KOPT-K1 (cell line): ENCODE results near the gene E2F8.

ENCODE experiments used
- H3K27ac ChIP-seq: fragments of 200-600 bp; sonication (generic); 2 replicates; pipeline ENCODE4 v1.5.1; 2016; ENCODE audit warnings: antibody characterized with exemption, mild to moderate bottlenecking, low read depth, low read length; ENCODE audit not compliant: poor library complexity, severe bottlenecking
- H3K36me3 ChIP-seq: fragments of 200-600 bp; sonication (generic); 2 replicates; pipeline ENCODE4 v1.5.1; 2017; ENCODE audit warnings: antibody characterized with exemption, mild to moderate bottlenecking, low read length, moderate library complexity; ENCODE audit not compliant: insufficient read depth
- H3K9me3 ChIP-seq: fragments of 200-600 bp; sonication (generic); 2 replicates; pipeline ENCODE4 v1.5.1; 2017; ENCODE audit warnings: antibody characterized with exemption, low read length, mild to moderate bottlenecking; ENCODE audit not compliant: insufficient read depth, poor library complexity, severe bottlenecking

Gene E2F8

GRCh38 chr11:19194620-19195308 lies 46.0 kb downstream of the E2F8 start:
- no peaks in the 10 kb centered on the region for H3K9me3 ChIP-seq
- no peak overlapping the region for H3K27ac ChIP-seq
- H3K36me3 ChIP-seq = no peaks in the 10 kb centered on the region

GRCh38 chr11:19193916-19194315 lies 46.8 kb downstream of the E2F8 start:
- Histone ChIP-seq H3K27ac (no peak overlapping the region), H3K36me3 (no peaks in the 10 kb centered on the region), H3K9me3 (no peaks in the 10 kb centered on the region)

- no peaks in the 10 kb centered on the region for H3K36me3 ChIP-seq
- H3K27ac ChIP-seq = no peak overlapping the region
- no peaks in the 10 kb centered on the region for H3K9me3 ChIP-seq
These were observed 49.1 kb downstream of the E2F8 start for GRCh38 chr11:19191530-19192169.

- Histone ChIP-seq H3K36me3 (no peaks in the 10 kb centered on the region), H3K9me3 (no peaks in the 10 kb centered on the region), H3K27ac (no peak overlapping the region)
These were observed 52.9 kb downstream of the E2F8 start for GRCh38 chr11:19187833-19188258.

- no peaks in the 10 kb centered on the region for H3K36me3 ChIP-seq
- H3K27ac ChIP-seq = no peak overlapping the region
- no peaks in the 10 kb centered on the region for H3K9me3 ChIP-seq
These were observed 53.5 kb downstream of the E2F8 start for GRCh38 chr11:19187114-19187832.

GRCh38 chr11:19185516-19186052 lies 55.2 kb downstream of the E2F8 start:
- H3K27ac ChIP-seq = no peak overlapping the region
- H3K36me3 ChIP-seq = no peaks in the 10 kb centered on the region
- H3K9me3 ChIP-seq = no peaks in the 10 kb centered on the region

- Histone ChIP-seq H3K9me3 (no peaks in the 10 kb centered on the region), H3K36me3 (no peaks in the 10 kb centered on the region), H3K27ac (no peak overlapping the region)
These were observed 55.7 kb downstream of the E2F8 start for GRCh38 chr11:19185036-19185435.

- Histone ChIP-seq H3K9me3 (no peaks in the 10 kb centered on the region), H3K27ac (no peak overlapping the region), H3K36me3 (no peaks in the 10 kb centered on the region)
These were observed 57.1 kb downstream of the E2F8 start for GRCh38 chr11:19183646-19184045.

- Histone ChIP-seq H3K9me3 (no peaks in the 10 kb centered on the region), H3K36me3 (peaks cover 8% of the 10 kb centered on the region), H3K27ac (no peak overlapping the region)
These were observed 59.0 kb downstream of the E2F8 start for GRCh38 chr11:19181531-19182261.

- peaks cover 51% of the 10 kb centered on the region for H3K36me3 ChIP-seq
- no peak overlapping the region for H3K27ac ChIP-seq
- H3K9me3 ChIP-seq = no peaks in the 10 kb centered on the region
These were observed 64.0 kb downstream of the E2F8 start for GRCh38 chr11:19176629-19177186.
